NCI-H69 (cell line): Measurements from ENCODE around the gene MSANTD1.

Experiments
- DNase-seq: peaks from one replicate; lab custom pipeline; 2025; lab: John Stamatoyannopoulos, UW

Gene MSANTD1

DNA sequence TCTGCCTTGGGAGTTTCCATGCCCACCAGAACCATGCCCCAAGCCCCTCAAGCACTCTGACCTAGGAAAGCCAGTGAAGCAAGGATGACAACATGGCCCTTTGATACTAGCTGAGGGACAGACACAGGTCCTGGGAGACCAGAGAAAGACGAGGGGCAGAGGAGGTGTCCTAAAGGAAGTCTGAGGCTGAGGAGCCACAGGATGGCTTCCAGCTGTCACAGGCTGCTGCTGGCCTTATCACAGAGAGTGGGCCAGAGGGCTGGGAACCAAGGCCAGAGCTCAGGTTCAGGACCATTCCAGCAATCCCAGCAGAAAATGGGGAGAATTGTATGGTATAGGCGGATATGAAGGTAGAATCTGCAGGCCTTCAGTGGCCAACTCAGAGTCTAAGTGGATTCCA, 31.7 kb upstream of the MSANTD1 start:
- no peak for DNase-seq

DNA sequence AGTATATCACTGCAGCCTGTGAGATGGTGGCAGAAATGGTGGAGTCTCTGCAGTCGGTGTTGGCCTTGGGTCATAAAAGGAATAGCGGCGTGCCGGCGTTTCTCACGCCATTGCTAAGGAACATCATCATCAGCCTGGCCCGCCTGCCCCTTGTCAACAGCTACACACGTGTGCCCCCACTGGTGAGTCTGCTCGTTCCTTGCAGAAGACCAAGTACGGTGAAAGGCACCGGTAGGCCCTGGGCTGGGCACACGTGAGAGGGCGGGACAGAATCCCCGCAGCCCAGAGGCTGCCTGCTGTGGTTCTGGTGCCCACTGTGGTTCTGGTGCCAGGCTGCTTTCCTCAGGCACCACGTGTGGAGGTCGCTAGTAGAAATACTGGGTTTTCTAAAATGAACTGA, 31.2 kb upstream of the MSANTD1 start:
- no peak for DNase-seq

DNA sequence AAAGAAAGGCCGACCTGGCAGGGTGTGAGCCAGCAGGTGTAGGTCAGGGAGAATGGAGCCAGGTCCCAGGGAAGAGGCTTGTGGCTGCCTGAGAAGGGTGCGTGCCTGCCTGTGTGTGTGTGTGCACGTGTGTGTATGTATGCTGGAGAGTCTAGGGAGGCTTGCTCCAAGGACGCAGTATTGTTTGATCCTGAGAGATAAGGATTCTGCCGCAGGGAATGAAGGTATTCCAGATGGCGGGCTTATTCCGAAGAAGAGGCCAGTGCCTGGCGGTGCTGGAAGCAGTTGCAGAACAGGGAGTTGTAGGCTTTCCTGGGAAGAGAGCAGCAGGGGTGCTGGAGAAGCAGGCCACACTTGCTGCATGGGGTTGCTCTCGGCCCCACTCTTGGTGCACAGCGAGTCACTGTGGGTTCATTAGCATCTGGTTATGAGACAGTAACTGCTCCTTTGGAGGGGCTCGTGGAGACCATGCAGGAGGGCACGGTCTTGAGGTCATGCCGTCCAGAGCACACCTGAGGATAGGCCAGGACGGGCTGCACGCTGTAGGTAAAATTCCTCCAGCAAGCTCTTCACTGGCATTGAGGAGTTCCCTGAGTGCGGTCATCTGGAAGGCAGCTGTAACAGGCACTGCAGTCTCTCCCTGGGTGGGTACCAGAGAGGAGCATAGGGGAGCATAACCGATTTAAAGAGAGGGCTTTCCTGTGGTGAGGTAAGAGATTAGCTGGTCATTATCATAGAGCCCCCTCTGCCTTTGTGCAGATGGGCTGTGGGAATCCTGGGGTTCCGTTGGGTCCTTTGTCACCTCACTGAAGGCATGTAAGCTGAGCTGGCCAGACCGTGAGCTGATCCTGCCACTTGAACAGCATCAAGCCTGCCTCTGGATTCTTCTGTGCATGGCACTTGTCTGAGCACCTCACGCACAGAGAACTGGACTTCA, 29.9 kb upstream of the MSANTD1 start:
- DNase-seq: no peak

DNA sequence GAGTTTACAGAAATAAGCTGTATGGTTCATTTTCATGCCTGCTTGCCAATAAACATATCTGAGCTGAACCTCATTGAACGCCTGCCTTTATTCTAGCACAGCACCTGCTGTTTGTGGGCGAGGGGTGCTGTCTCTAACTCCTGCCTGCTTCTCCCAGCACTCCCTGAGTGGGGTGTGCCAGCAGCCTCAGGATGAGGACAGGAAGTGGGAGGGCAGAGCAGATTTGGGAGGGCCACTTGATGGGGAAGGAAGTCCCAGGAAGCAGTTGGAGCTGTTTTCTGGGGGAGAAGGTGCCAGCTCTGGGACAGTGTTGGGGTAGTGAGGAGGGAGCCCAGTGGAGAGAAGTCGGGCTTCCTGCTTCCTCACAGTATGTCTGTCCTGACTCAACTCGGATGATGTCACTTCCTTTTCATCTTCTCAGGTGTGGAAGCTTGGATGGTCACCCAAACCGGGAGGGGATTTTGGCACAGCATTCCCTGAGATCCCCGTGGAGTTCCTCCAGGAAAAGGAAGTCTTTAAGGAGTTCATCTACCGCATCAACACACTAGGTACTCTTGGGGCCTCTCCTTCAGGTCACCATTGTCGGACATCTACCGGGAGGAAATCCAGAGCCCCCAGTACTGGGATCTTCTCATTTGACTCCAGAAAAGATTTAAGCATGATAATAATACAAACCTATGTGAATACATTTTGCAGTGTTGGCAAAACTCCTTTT, 29.0 kb upstream of the MSANTD1 start:
- DNase-seq: no peak

DNA sequence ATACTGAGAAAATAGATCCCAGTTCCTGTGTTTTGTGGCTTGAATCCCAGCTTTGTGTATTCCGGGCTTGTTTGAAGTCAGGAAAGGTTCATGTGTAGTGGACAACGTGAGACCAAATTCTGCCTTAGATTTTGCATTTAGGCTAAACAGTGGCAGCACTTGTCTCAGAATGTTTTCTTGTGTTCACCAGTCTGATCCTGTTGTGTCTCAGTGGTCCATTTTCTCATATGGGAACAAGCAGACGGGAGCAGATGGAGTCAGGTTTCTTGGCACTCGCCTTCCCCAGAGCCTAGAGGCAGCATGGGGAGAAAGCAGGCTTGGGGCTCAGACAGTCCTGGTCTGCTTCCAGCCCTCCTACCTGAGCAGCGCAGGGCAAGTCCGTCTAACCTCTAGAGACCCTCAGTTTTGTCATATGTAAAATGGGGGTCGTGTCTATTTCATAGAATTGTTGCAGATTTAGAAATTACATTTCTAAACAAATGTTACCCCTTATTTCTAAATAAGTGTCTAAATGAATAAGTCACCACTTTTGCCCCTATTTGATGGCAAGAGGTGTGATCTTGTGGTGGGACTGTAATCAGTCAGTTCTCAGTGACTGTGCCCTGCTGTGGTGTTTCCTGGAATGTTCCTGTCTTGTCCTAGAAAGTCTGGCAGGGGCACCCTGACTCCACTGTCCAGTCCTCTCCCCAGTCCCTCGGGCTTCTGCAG, 28.3 kb upstream of the MSANTD1 start:
- DNase-seq: no peak

DNA sequence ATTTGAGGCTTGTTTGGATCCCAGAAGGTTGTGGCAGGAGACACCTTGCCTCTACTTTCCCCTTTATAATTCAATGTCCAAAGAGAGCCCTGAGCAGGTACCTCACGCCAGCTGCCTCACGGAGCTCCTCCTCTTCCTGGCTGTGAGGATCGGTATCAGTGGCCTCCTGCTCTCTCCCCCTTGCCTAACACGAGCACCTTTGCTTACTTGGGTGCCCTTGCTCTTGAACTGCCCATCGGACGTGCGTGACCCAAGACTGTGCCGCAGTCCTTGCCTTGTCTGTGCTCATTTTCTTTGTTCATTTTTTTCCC, 27.8 kb upstream of the MSANTD1 start:
- DNase-seq: no peak

DNA sequence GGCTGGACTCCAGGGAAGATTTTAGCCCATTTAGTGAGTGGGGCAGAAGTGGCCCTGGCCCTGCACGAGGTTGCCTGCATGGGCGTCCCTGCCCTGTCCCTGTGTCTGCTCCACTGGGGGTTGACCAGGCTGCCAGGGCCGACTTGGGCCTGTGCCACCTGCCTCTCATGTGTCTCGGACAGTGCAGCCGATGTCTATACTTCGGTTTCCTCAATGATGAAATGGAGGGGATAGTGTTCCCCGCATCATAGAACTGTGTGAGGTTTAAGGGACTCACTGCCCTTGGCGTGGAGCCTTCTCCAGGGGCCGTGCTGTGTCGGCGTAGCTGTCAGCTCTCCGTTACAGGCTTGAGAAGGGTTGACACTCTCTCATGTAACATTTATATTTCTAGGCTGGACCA, 27.0 kb upstream of the MSANTD1 start:
- DNase-seq: no peak

DNA sequence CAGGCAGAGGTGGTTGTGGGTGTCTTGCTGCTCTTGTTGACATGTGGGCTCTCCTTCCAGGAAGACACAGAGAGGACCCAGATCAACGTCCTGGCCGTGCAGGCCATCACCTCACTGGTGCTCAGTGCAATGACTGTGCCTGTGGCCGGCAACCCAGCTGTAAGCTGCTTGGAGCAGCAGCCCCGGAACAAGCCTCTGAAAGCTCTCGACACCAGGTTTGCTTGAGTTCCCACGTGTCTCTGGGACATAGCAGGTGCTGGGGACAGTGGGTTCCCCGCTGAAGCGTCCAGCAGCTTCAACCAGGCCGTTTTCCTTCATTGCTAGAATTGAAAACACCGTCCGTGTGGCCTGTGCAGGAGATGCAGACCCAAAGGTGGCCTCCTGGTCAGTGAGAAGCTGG, 25.6 kb upstream of the MSANTD1 start:
- DNase-seq: no peak

DNA sequence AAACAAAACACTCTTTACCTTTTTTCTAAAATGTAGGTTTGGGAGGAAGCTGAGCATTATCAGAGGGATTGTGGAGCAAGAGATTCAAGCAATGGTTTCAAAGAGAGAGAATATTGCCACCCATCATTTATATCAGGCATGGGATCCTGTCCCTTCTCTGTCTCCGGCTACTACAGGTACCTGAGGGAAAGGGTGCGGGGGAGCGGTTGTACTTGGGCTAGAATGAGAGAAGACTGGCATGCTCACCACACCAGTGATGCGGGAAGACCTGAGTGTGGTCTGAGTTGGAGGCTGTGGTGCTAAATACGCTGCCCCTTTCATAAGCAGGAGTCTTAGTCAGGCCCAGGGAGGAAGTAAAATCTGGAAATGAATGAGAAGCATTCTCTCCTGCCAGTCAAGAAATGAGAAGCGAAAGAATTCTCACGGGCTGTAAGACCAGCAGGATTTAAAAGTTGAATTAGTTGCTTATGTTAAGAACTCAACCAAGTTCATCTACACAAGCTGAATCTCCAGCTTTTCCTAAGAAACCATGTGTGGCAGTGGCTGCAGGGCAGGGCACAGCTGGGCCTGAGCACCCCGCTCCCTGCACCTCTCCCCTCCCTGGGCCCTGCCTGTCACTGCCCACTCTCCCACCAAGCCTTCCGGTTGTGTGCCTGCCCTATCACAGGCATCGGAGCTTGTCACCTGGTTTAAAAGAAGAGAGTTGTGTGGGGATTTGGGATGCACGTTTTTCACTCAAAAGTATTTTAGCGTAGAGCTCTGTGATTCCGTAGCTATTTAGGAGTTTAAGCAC, 24.8 kb upstream of the MSANTD1 start:
- no peak for DNase-seq

DNA sequence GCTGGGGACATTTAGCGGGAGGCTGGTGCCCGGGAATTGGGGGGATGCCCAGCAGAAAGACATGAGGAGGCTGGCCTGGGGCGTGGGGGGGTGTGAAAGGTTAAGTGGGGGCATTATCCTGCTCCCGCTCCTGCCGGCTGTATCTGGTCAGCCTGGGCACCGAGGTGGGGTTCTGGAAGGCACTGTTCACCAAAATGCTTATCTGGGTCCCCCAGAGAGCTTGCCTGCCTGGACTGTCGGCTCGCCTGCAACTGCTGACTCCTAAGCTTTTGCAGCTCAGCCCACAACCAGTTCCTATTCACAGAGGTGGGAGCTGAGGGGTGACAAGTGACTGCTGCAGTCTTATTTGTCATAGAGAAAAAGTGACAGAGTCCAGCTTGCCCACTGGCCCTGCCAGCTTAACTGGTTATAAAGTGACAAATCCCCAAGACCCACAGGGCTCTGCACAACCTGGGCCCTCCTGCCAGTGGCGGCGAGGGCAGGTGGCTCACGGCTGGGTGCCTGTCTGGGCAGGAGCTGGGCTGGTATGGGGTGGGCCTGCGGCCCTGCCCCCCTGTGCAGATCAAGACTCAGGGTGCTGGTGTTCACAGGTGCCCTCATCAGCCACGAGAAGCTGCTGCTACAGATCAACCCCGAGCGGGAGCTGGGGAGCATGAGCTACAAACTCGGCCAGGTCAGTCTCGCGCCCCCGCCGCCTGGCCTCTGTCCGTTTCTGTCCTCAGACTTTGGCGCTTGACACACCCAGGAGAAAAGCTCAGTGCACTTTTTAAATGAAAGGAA, 23.7 kb upstream of the MSANTD1 start:
- no peak for DNase-seq

DNA sequence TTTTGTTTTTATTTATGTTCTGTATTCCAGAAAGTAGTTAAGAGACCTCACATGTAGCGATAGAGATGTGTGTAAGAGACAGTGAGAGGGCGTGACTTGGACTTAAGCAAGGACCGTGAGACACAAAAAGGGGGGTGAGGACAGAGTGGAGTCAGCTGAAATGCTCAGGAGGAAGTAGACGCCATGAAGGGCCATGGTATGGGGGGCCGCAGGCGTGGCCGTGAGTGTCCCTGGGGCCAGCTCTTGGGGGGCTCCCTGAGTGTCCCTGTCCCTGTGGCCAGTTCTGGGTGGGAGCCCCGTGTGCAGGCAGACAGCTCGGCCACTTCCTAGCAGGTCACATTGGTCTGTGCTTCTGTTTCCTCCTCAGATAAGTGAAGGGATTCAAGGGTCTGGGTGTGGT, 23.0 kb upstream of the MSANTD1 start:
- no peak for DNase-seq

DNA sequence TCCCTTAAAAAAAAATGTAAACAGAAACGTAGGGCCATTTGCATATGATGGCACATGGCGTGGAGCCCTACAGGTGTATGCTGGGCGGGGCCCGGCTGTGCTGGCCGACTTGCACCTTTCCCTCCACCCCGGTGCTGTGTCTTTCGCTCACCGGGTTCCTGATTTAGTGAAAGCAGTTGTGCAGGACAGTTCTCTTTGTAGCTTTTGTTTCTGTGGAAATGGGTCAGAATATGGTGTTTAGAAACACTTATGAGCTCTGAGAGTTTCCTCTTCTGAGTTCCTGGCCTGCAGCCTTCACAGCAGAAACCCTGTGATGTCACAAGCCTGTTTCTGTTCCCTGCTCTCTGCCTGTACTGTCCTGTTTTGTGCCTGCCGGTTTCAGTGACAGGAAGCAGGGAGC, 22.5 kb upstream of the MSANTD1 start:
- no peak for DNase-seq

DNA sequence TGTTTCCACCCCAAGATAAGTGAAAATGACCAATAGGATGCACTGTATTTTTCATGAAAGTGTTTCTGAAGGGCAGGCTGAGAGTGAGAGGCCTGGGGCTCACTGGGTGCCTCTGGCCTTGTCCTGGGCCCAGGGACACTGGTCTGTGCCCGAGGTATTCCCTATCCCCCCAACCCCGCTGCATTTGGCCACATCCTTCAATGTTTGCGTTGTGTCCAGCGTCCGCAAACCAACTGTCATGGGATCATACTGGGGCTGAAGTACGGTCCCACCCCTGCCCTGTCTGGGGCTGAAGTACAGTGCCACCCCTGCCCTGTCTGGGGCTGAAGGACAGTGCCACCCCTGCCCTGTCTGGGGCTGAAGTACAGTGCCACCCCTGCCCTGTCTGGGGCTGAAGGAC, 22.0 kb upstream of the MSANTD1 start:
- no peak for DNase-seq

DNA sequence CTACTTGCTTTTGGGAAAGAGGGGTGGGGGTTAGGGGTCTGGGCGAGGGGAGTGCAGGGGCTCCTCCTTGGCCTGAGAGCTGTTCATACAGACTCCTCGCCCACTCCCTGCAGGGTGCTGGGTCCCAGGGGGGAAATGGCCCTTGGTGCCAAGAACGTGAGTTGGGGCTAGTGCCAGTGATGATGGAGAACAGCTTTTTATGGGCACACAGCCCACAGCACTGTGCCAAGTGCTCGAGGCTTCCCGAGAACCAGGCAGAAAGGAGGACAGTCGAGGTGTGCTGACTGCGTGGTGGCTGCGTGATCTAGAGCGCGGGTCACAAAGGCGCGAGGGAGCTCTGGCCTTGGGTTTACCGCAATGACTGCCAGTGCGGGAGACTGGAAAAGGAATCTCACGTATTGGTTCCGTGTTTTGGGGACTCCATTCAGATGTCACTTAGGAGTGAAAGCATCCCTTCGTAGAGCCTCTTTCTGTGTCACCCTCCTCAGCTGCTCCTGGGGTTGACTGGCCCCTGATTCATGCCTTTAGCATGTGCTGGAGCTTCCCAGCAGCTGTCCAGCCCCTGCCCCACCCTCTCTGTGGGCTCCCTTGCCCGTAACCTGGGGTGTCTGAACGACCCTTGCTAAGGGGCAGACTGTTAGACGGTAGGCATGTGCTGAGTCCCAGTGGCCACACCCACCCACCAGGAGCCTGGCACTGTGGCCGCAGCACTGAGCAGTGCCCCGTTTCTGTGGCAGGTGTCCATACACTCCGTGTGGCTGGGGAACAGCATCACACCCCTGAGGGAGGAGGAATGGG, 20.9 kb upstream of the MSANTD1 start:
- DNase-seq: no peak

DNA sequence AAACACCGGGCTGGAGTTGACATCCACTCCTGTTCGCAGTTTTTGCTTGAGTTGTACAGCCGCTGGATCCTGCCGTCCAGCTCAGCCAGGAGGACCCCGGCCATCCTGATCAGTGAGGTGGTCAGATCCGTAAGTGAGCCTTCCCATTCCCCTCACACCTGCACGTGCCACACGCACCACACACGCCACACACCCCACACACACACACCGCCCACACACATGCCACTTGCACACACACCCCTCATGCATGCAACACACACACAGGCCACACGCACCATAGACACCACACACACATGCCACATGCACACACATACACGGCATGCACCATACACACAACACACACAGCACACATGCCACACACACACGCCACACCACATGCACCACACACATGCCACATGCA, 20.1 kb upstream of the MSANTD1 start:
- DNase-seq: no peak

DNA sequence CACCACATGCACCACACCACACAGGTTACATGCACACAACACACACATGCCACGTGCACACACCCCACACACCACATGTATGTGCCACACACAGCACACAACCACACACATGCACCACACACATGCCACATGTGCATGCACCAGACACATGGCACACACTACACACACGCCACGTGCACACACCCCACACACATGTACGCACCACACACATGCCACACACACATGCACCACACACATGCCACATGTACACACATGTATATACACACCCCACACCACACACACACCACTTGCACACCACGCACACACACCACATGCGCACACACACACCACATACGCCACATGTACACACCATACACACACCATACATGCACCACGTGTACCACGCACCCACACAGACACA, 19.6 kb upstream of the MSANTD1 start:
- no peak for DNase-seq

DNA sequence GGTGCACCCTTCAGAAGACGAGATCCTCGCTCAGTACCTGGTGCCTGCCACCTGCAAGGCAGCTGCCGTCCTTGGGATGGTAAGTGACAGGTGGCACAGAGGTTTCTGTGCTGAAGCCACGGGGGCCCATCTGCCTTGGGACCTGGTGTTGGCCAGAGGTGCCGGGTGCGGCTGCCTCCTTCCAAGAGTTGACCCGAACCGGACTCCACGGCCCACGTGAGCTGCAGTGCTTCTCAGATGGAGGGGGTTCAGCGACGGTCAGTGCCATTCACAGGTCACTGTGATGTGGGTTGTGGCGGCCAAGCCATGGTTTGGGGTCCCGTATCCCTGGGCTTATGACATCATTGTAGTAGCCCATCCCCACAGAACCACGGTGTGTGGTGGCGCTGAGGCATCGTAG, 19.0 kb upstream of the MSANTD1 start:
- no peak for DNase-seq

DNA sequence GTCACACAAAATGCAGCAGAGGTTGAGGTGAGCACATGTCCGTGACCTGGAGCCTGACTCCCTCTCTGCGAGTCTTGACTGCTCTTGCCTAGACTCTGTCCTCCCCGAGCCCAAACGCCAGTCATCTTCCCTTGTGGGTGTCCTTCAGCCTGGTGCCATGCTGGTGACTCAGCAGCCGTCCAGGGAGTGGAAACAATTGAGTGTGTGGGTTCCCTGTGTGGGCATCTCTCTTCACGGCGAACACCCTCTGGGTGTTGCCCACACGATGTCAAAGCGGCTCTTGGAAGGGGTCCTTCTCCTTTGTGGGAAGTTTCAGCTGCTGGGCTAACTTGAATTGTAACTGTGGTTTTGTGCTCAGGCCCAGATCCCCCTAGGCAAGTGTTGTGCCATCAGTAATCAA, 17.5 kb upstream of the MSANTD1 start:
- no peak for DNase-seq

DNA sequence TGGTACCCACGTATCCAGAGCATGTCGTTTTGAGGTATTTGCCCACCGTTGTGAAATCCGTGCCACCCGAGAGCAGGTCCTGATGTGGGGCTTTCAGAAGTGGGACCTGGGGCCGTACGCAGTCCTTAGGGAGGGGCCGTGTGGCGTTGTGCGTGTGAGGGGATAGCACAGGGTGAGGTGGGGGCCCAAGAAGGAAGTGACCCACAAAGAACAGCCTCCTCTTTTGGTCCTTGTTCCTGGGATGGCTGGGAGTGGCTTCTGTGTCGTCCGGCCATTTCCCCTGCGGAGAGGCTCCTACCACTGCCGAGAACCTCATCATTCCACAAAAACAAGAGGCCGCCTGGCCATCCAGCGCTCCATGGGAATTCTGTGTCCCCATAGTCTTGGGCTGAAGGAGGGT, 17.0 kb upstream of the MSANTD1 start:
- no peak for DNase-seq

DNA sequence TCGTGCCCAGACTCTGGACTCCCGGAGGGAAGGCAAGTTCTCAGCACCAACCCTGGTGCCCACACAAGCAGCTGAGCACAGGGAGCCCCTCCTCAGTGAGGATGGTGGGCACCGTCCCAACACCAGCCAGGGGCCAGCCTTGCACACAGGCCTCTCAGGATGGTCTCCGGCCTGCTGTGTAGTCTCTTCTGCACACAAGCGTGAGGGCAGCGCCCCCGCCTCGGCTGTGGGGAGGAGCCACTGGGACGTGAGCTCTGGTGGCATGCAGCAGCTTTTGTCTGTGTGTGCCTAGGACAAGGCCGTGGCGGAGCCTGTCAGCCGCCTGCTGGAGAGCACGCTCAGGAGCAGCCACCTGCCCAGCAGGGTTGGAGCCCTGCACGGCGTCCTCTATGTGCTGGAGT, 16.1 kb upstream of the MSANTD1 start:
- no peak for DNase-seq
